ENCODE data around the gene CASP10. TPM values are rescaled to one million over a fixed set of nuclear protein-coding genes. Genes with fewer than 3 reads are reported as not detected.

Gene CASP10
- total and polyA plus RNA-seq, 2 of the 13 experiments (the other 11 are each of a cell fraction or from before 2014, with no cell fraction given) = 22.2 to 23.8 TPM

DNA sequence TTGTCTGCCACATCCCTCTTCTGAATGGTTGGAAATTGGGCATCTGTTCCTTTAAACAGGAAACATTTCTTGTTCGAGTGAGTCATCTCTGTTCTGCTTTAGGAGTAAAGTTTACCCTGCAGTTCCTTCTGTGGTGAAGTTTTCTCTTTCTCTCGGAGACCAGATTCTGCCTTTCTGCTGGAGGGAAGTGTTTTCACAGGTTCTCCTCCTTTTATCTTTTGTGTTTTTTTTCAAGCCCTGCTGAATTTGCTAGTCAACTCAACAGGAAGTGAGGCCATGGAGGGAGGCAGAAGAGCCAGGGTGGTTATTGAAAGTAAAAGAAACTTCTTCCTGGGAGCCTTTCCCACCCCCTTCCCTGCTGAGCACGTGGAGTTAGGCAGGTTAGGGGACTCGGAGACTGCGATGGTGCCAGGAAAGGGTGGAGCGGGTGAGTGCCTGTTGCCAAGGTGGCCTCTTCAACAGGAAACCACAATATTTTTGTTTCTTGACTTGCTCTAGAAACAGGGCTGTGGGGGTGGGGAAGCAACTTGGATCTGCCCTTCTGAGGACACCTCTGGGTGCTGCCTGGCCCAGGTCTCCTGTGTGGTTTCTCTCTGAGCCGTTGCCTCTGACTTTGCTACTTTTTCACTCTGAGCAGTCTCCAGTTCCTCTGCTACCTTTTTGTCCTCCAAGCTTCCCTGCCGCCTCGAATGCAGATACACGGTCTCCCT lies 75.2 kb downstream of the CASP10 start (continued):
- TF ChIP-seq, protein P1, sequence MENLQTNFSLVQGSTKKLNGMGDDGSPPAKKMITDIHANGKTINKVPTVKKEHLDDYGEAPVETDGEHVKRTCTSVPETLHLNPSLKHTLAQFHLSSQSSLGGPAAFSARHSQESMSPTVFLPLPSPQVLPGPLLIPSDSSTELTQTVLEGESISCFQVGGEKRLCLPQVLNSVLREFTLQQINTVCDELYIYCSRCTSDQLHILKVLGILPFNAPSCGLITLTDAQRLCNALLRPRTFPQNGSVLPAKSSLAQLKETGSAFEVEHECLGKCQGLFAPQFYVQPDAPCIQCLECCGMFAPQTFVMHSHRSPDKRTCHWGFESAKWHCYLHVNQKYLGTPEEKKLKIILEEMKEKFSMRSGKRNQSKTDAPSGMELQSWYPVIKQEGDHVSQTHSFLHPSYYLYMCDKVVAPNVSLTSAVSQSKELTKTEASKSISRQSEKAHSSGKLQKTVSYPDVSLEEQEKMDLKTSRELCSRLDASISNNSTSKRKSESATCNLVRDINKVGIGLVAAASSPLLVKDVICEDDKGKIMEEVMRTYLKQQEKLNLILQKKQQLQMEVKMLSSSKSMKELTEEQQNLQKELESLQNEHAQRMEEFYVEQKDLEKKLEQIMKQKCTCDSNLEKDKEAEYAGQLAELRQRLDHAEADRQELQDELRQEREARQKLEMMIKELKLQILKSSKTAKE (CRISPR knock-in tag; IDR thresholded peaks at IDR 0.05; ENCODE audit: borderline replicate concordance) = no peak
- no peak for TF ChIP-seq SNAPC4 (CRISPR knock-in tag; IDR thresholded peaks at IDR 0.05)
- no peak for TF ChIP-seq ZNF33A (CRISPR knock-in tag; IDR thresholded peaks at IDR 0.05; ENCODE audit: borderline replicate concordance)
- TF ChIP-seq GPBP1L1 (CRISPR knock-in tag; IDR thresholded peaks at IDR 0.05) = no peak
- 0 out of 2 replicates have a peak, but pooled peaks have one; percentile 63 for TF ChIP-seq TFDP2 (CRISPR knock-in tag; IDR thresholded peaks at IDR 0.05)
- peak; percentile 63 for TF ChIP-seq DRAP1 (CRISPR knock-in tag; IDR thresholded peaks at IDR 0.05)
- TF ChIP-seq ZBTB49 (CRISPR knock-in tag; IDR thresholded peaks at IDR 0.05; ENCODE audit: borderline replicate concordance) = no peak
- TF ChIP-seq YEATS2 (CRISPR knock-in tag; IDR thresholded peaks at IDR 0.05; ENCODE audit: borderline replicate concordance) = peak; percentile 43; the same call in 1 of the 2 replicates
- TF ChIP-seq ZNF446 (CRISPR knock-in tag; IDR thresholded peaks at IDR 0.05) = no peak
- TF ChIP-seq CEBPG (CRISPR knock-in tag; IDR thresholded peaks at IDR 0.05) = no peak
- no peak for TF ChIP-seq MED8 (CRISPR knock-in tag; IDR thresholded peaks at IDR 0.05; ENCODE audit: insufficient replicate concordance)
- no peak for TF ChIP-seq FOXC1 (CRISPR knock-in tag; IDR thresholded peaks at IDR 0.05; ENCODE audit: borderline replicate concordance)
- TF ChIP-seq ZNF354B (CRISPR knock-in tag; IDR thresholded peaks at IDR 0.05) = no peak
- no peak for TF ChIP-seq ZNF615 (CRISPR knock-in tag; IDR thresholded peaks at IDR 0.05; ENCODE audit: borderline replicate concordance)
- peak; percentile 46; the same call in 1 of the 2 replicates for TF ChIP-seq TAF1 (CRISPR knock-in tag; IDR thresholded peaks at IDR 0.05)
- TF ChIP-seq PPARG (CRISPR knock-in tag; conservative IDR thresholded peaks at IDR 0.05) = no peak

Measured in HepG2 (cell line).